H1 (cell line): ENCODE measurements around the gene GALNT17. TPM values are rescaled to one million over a fixed set of nuclear protein-coding genes. Genes with fewer than 3 reads are reported as not detected.
"Not testable (repeated sequence)": the region's sequence is repeated elsewhere in the genome, so short reads cannot be mapped to it uniquely, and the experiment has no call there.

Experiments used
- CTCF ChIA-PET: fragments of 300-600 bp; sonication (Branson Sonifier 250); formaldehyde crosslinking; loops from one replicate; lab custom pipeline; 2021; ENCODE audit not compliant: partially characterized antibody; lab: Charles Lee
- POLR2A ChIA-PET: fragments of 300-600 bp; sonication (Branson Sonifier 250); formaldehyde crosslinking; loops from one replicate; lab custom pipeline; 2021; ENCODE audit warnings: inconsistent platforms; ENCODE audit not compliant: partially characterized antibody; lab: Charles Lee
- DNase-seq, 2 experiments: peaks; one replicate each; pipeline versions ENCODE4 v3.0.0 to v3.0.0-alpha.2; 2010 to 2022; ENCODE audit warnings: low spot score in 2 of 2, low read depth in 1 of 2, mixed read lengths in 1 of 2
- FAIRE-seq: peaks from 2 replicates; lab custom pipeline; 2011; peaks lifted over from hg19 to GRCh38; lab: Jason Lieb, UNC
- H2AFZ ChIP-seq: 2 replicates; pipeline ENCODE4 v1.8.1; 2012; ENCODE audit warnings: low read length, inconsistent platforms
- H2AK5ac ChIP-seq: 2 replicates; pipeline ENCODE4 v1.6.1; 2013; ENCODE audit warnings: low read depth, low read length
- H2BK120ac ChIP-seq: replicated peaks from 2 replicates; pipeline ENCODE3; 2013; ENCODE audit warnings: low read depth, low read length, inconsistent platforms
- H2BK12ac ChIP-seq: 2 replicates; pipeline ENCODE4 v1.6.1; 2013; ENCODE audit warnings: low read depth, low read length
- H2BK15ac ChIP-seq: 2 replicates; pipeline ENCODE4 v1.6.1; 2013; ENCODE audit warnings: low read length
- H2BK20ac ChIP-seq: 2 replicates; pipeline ENCODE4 v1.6.1; 2013; ENCODE audit warnings: low read length
- H2BK5ac ChIP-seq: 2 replicates; pipeline ENCODE4 v1.6.1; 2013; ENCODE audit warnings: low read depth, low read length
- H3K14ac ChIP-seq: 2 replicates; pipeline ENCODE4 v1.6.1; 2013; ENCODE audit warnings: inconsistent platforms; ENCODE audit not compliant: insufficient read length
- H3K18ac ChIP-seq: 2 replicates; pipeline ENCODE4 v1.6.1; 2013; ENCODE audit warnings: low read length; ENCODE audit errors: extremely low read depth
- H3K23ac ChIP-seq: 2 replicates; pipeline ENCODE4 v1.6.1; 2013; ENCODE audit warnings: inconsistent platforms; ENCODE audit not compliant: insufficient read length
- H3K23me2 ChIP-seq: 2 replicates; pipeline ENCODE4 v1.6.1; 2013; ENCODE audit warnings: low read depth, low read length
- H3K27ac ChIP-seq: 2 replicates; pipeline ENCODE4 v1.6.1; 2011; ENCODE audit warnings: low read depth, low read length, inconsistent platforms
- H3K27me3 ChIP-seq, 4 experiments: replicated peaks in 1 of 4; 1 replicate in 1 of 4; 2 replicates in 3 of 4; pipeline versions ENCODE4 v1.6.1 to v1.8.1; 2011 to 2013; ENCODE audit warnings: low read length in 3 of 4, mild to moderate bottlenecking in 3 of 4, inconsistent platforms in 2 of 4, mixed read lengths in 2 of 4, moderate library complexity in 1 of 4; ENCODE audit not compliant: control insufficient read depth in 3 of 4, insufficient read depth in 3 of 4; ENCODE audit errors: extremely low read depth in 1 of 4
- H3K36me3 ChIP-seq, 4 experiments: 2 replicates each; pipeline versions ENCODE4 v1.6.1 to v1.8.1; 2011 to 2013; ENCODE audit warnings: mild to moderate bottlenecking in 4 of 4, low read length in 3 of 4, moderate library complexity in 2 of 4, control low read depth in 1 of 4, inconsistent platforms in 1 of 4; ENCODE audit not compliant: insufficient read depth in 4 of 4, control insufficient read depth in 2 of 4
- H3K4ac ChIP-seq: replicated peaks from 2 replicates; pipeline ENCODE3; 2013; ENCODE audit warnings: low read length, low read depth, mixed read lengths, inconsistent platforms; ENCODE audit not compliant: insufficient read length
- H3K4me1 ChIP-seq, 4 experiments: replicated peaks in 1 of 4; 1 replicate in 1 of 4; 2 replicates in 3 of 4; pipeline versions ENCODE4 v1.6.1 to v1.8.1; 2011 to 2013; ENCODE audit warnings: low read length in 3 of 4, inconsistent platforms in 2 of 4, mixed read lengths in 1 of 4; ENCODE audit not compliant: insufficient read depth in 4 of 4, control insufficient read depth in 3 of 4
- H3K4me2 ChIP-seq, 2 experiments: 2 replicates each; pipeline versions ENCODE4 v1.6.1 to v1.8.1; 2011 to 2013; ENCODE audit warnings: low read depth in 2 of 2, low read length in 2 of 2, control low read depth in 1 of 2, inconsistent platforms in 1 of 2, mild to moderate bottlenecking in 1 of 2; ENCODE audit not compliant: insufficient read depth in 1 of 2
- H3K4me3 ChIP-seq, 4 experiments: fragments of 200-600, 300-600 bp in 1 of 4; sonication (generic), shearing (Covaris generic), sonication (Bioruptor Twin) in 1 of 4; 2 replicates each; pipeline versions ENCODE4 v1.5.1 to v1.8.1; 2011 to 2016; ENCODE audit warnings: low read length in 4 of 4, low read depth in 3 of 4, control low read depth in 2 of 4, inconsistent platforms in 2 of 4, mild to moderate bottlenecking in 2 of 4, mixed read lengths in 1 of 4, moderate library complexity in 1 of 4; ENCODE audit not compliant: insufficient read depth in 2 of 4; ENCODE audit errors: extremely low read depth in 1 of 4
- H3K56ac ChIP-seq: replicated peaks from 2 replicates; pipeline ENCODE3; 2013; ENCODE audit warnings: low read depth, mild to moderate bottlenecking, mixed read lengths, low read length, inconsistent platforms; ENCODE audit not compliant: insufficient read length
- H3K79me1 ChIP-seq: 2 replicates; pipeline ENCODE4 v1.6.1; 2013; ENCODE audit warnings: low read depth, low read length, control low read depth
- H3K79me2 ChIP-seq, 2 experiments: 2 replicates each; pipeline versions ENCODE4 v1.6.1 to v1.8.1; 2012 to 2013; ENCODE audit warnings: low read length in 2 of 2, mild to moderate bottlenecking in 2 of 2, inconsistent platforms in 1 of 2; ENCODE audit not compliant: insufficient read depth in 2 of 2, control insufficient read depth in 1 of 2
- H3K9ac ChIP-seq, 4 experiments: replicated peaks in 1 of 4; 1 replicate in 1 of 4; 2 replicates in 3 of 4; pipeline versions ENCODE4 v1.6.1 to v1.8.1; 2011 to 2013; ENCODE audit warnings: low read depth in 3 of 4, low read length in 3 of 4, control low read depth in 2 of 4, mild to moderate bottlenecking in 2 of 4, moderate library complexity in 2 of 4, inconsistent platforms in 1 of 4; ENCODE audit errors: extremely low read depth in 1 of 4
- H3K9me3 ChIP-seq, 2 experiments: 2 replicates each; pipeline versions ENCODE4 v1.6.1 to v1.8.1; 2012 to 2013; ENCODE audit warnings: mild to moderate bottlenecking in 2 of 2, moderate library complexity in 2 of 2, control low read depth in 1 of 2, inconsistent platforms in 1 of 2, low read depth in 1 of 2, low read length in 1 of 2, mixed read lengths in 1 of 2; ENCODE audit not compliant: insufficient read depth in 2 of 2
- H4K20me1 ChIP-seq, 2 experiments: replicated peaks in 1 of 2; 2 replicates each; pipeline versions ENCODE3 to v1.8.1; 2011 to 2013; ENCODE audit warnings: inconsistent platforms in 2 of 2, low read length in 2 of 2, mild to moderate bottlenecking in 1 of 2; ENCODE audit not compliant: insufficient read depth in 2 of 2, control insufficient read depth in 1 of 2
- H4K5ac ChIP-seq: 2 replicates; pipeline ENCODE4 v1.6.1; 2013; ENCODE audit warnings: low read length, low read depth, mixed read lengths, inconsistent platforms; ENCODE audit not compliant: insufficient read length
- H4K8ac ChIP-seq: 2 replicates; pipeline ENCODE4 v1.8.0; 2013; ENCODE audit warnings: mild to moderate bottlenecking, moderate library complexity, low read length, inconsistent platforms; ENCODE audit not compliant: insufficient read depth; ENCODE audit errors: extremely low read depth
- H4K91ac ChIP-seq: replicated peaks from 2 replicates; pipeline ENCODE3; 2013; ENCODE audit warnings: low read length, mixed read lengths, inconsistent platforms; ENCODE audit not compliant: insufficient read length
- WGBS, 2 experiments: shearing (Covaris generic) in 1 of 2; methylation state at CpG; one replicate each; pipeline versions ENCODE4 v1.1.6 to v1.1.7; 2013 to 2015; ENCODE audit warnings: low lambda C conversion rate in 2 of 2, mixed read lengths in 2 of 2, inconsistent platforms in 1 of 2, low coverage in 1 of 2, missing lambda C conversion rate in 1 of 2; ENCODE audit not compliant: insufficient replicate concordance in 2 of 2, insufficient coverage in 1 of 2, insufficient read length in 1 of 2; ENCODE audit errors: extremely low coverage in 1 of 2, missing lambda C conversion rate in 1 of 2; 5-methylcytosine and 5-hydroxymethylcytosine counted together
- polyA plus RNA-seq, 7 experiments: library from polyadenylated mRNA; depleted of rRNA in 3 of 7; stranded (reverse) in 5 of 7; unstranded in 2 of 7; fragments of >200 nt in 5 of 7; fragments of 200-250 nt in 2 of 7; gene quantifications; 1 replicate in 5 of 7; 2 replicates in 1 of 7; 4 replicates in 1 of 7; pipeline versions ENCODE4 v1.2.1 to v1.2.3, GENCODE V29; 2011 to 2013; ENCODE audit warnings: missing spikeins in 2 of 7, mixed read lengths in 2 of 7
- total RNA-seq: library from RNA; stranded (reverse); fragmentation: NEBNext Ultra II Directional; extraction: Animal tissue kit (Norgen Biotek cat#: 25700); gene quantifications from 2 replicates; pipeline ENCODE4 v1.2.1, GENCODE V29; 2021

Gene GALNT17
- total and polyA plus RNA-seq, 2 of the 8 experiments (the other 6 are each of a cell fraction or from before 2014, with no cell fraction given), result 37.7 to 47.0 TPM

DNA sequence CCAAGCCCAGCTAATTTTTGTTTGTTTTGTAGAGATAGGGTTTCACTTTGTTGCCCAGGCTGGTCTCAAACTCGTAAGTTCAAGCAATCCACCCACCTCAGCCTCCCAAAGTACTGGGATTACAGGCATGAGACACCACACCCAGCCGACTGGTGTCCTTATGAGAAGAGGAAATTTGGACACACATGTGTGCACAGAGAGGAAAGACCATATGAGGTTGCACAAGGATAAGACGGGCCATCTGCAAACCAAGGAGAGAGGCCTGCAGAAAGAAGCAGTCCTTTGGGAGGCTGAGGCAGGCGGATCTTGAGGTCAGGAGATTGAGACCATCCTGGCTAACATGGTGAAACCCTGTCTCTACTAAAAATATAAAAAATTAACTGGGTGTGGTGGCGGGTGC, 130.9 kb downstream of the GALNT17 start:
- H4K8ac ChIP-seq, H3K27ac ChIP-seq, H2BK120ac ChIP-seq, H2AFZ ChIP-seq, H3K27me3 ChIP-seq, H3K9ac ChIP-seq, H3K4me3 ChIP-seq, H2BK20ac ChIP-seq, H3K23me2 ChIP-seq, CTCF ChIA-PET, DNase-seq, H2AK5ac ChIP-seq, H4K20me1 ChIP-seq, POLR2A ChIA-PET, H3K14ac ChIP-seq, H2BK5ac ChIP-seq, H3K79me1 ChIP-seq, H4K5ac ChIP-seq, H3K18ac ChIP-seq, H3K4me2 ChIP-seq, H3K4ac ChIP-seq, H3K56ac ChIP-seq, H2BK12ac ChIP-seq, H3K36me3 ChIP-seq, H4K91ac ChIP-seq, FAIRE-seq, H3K23ac ChIP-seq, H2BK15ac ChIP-seq: not testable (repeated sequence)
- WGBS, 2 experiments, result 86% methylated on average over 5 of the region's 5 CpGs; no CpG with 5 or more reads in 1 of the 2 experiments
- H3K9me3 ChIP-seq, result peaks cover 6 to 14% of the 10 kb centered on the region in 2 experiments
- peaks cover 3 to 11% (median 6%) of the 10 kb centered on the region in 4 experiments for H3K4me1 ChIP-seq
- peaks cover 0 to 80% of the 10 kb centered on the region in 2 experiments; a peak in 3 of 4 replicates for H3K79me2 ChIP-seq
